ENCODE results near the gene RGS7BP.

RGS7BP gene

GRCh38 chr5:64513492-64513891 lies 7.7 kb downstream of the RGS7BP start:
- H3K4me3 ChIP-seq (ENCODE audit: low read length), result no peak overlapping the region
- no peaks in the 10 kb centered on the region for H3K79me2 ChIP-seq (ENCODE audit: low read length)
- no peak overlapping the region for H3K27ac ChIP-seq (ENCODE audit: low read length)
- no peak overlapping the region for H2AFZ ChIP-seq (ENCODE audit: low read depth, low read length)
- no peak overlapping the region for H3K9ac ChIP-seq (ENCODE audit: low read length)
- no peak overlapping the region for H3K4me2 ChIP-seq (ENCODE audit: low read length)
- H3K36me3 ChIP-seq (replicated peaks; ENCODE audit: low read depth, low read length), result no peaks in the 10 kb centered on the region
- no peaks in the 10 kb centered on the region for H3K9me3 ChIP-seq (ENCODE audit: insufficient read depth, low read length)
- no peaks in the 10 kb centered on the region for H3K27me3 ChIP-seq (ENCODE audit: low read depth, low read length)
- H3K4me1 ChIP-seq (ENCODE audit: low read length), result no peaks in the 10 kb centered on the region
- TF ChIP-seq EZH2phosphoT487 (IDR thresholded peaks at IDR 0.05; ENCODE audit: low read depth) (no peak), CTCF (IDR thresholded peaks at IDR 0.05; ENCODE audit: low read depth, low read length) (no peak)
- no peaks in the 10 kb centered on the region for H4K20me1 ChIP-seq (ENCODE audit: insufficient read depth, low read length)

GRCh38 chr5:64514612-64515011 lies 8.8 kb downstream of the RGS7BP start:
- Histone ChIP-seq H3K9me3 (ENCODE audit: insufficient read depth, low read length) (no peaks in the 10 kb centered on the region), H3K4me3 (ENCODE audit: low read length) (no peak overlapping the region), H3K4me1 (ENCODE audit: low read length) (no peaks in the 10 kb centered on the region), H3K27me3 (ENCODE audit: low read depth, low read length) (no peaks in the 10 kb centered on the region), H3K4me2 (ENCODE audit: low read length) (no peak overlapping the region), H4K20me1 (ENCODE audit: insufficient read depth, low read length) (no peaks in the 10 kb centered on the region), H3K79me2 (ENCODE audit: low read length) (no peaks in the 10 kb centered on the region), H3K27ac (ENCODE audit: low read length) (no peak overlapping the region), H2AFZ (ENCODE audit: low read depth, low read length) (no peak overlapping the region), H3K36me3 (replicated peaks; ENCODE audit: low read depth, low read length) (no peaks in the 10 kb centered on the region), H3K9ac (ENCODE audit: low read length) (no peak overlapping the region)
- TF ChIP-seq EZH2phosphoT487 (IDR thresholded peaks at IDR 0.05; ENCODE audit: low read depth) (no peak), CTCF (IDR thresholded peaks at IDR 0.05; ENCODE audit: low read depth, low read length) (no peak)

GRCh38 chr5:64516216-64516615 lies 10.4 kb downstream of the RGS7BP start:
- H3K27me3 ChIP-seq (ENCODE audit: low read depth, low read length), result no peaks in the 10 kb centered on the region
- no peak overlapping the region for H3K4me2 ChIP-seq (ENCODE audit: low read length)
- H3K27ac ChIP-seq (ENCODE audit: low read length), result no peak overlapping the region
- H3K4me3 ChIP-seq (ENCODE audit: low read length), result no peak overlapping the region
- H3K36me3 ChIP-seq (replicated peaks; ENCODE audit: low read depth, low read length), result no peaks in the 10 kb centered on the region
- H2AFZ ChIP-seq (ENCODE audit: low read depth, low read length), result no peak overlapping the region
- H3K9ac ChIP-seq (ENCODE audit: low read length), result no peak overlapping the region
- no peaks in the 10 kb centered on the region for H3K79me2 ChIP-seq (ENCODE audit: low read length)
- H3K9me3 ChIP-seq (ENCODE audit: insufficient read depth, low read length), result no peaks in the 10 kb centered on the region
- no peaks in the 10 kb centered on the region for H4K20me1 ChIP-seq (ENCODE audit: insufficient read depth, low read length)
- TF ChIP-seq EZH2phosphoT487 (IDR thresholded peaks at IDR 0.05; ENCODE audit: low read depth), result no peak
- no peaks in the 10 kb centered on the region for H3K4me1 ChIP-seq (ENCODE audit: low read length)

GRCh38 chr5:64518793-64519192 lies 13.0 kb downstream of the RGS7BP start:
- no peaks in the 10 kb centered on the region for H3K9me3 ChIP-seq (ENCODE audit: insufficient read depth, low read length)
- no peak overlapping the region for H2AFZ ChIP-seq (ENCODE audit: low read depth, low read length)
- H3K4me2 ChIP-seq (ENCODE audit: low read length), result no peak overlapping the region
- TF ChIP-seq CTCF (IDR thresholded peaks at IDR 0.05; ENCODE audit: low read depth, low read length) (no peak), EZH2phosphoT487 (IDR thresholded peaks at IDR 0.05; ENCODE audit: low read depth) (no peak)
- H4K20me1 ChIP-seq (ENCODE audit: insufficient read depth, low read length), result no peaks in the 10 kb centered on the region
- no peaks in the 10 kb centered on the region for H3K27me3 ChIP-seq (ENCODE audit: low read depth, low read length)
- no peak overlapping the region for H3K4me3 ChIP-seq (ENCODE audit: low read length)
- no peak overlapping the region for H3K9ac ChIP-seq (ENCODE audit: low read length)
- H3K27ac ChIP-seq (ENCODE audit: low read length), result no peak overlapping the region
- H3K4me1 ChIP-seq (ENCODE audit: low read length), result no peaks in the 10 kb centered on the region
- no peaks in the 10 kb centered on the region for H3K36me3 ChIP-seq (replicated peaks; ENCODE audit: low read depth, low read length)
- no peaks in the 10 kb centered on the region for H3K79me2 ChIP-seq (ENCODE audit: low read length)

- Histone ChIP-seq H3K4me2 (ENCODE audit: low read length) (no peak overlapping the region), H2AFZ (ENCODE audit: low read depth, low read length) (no peak overlapping the region), H4K20me1 (ENCODE audit: insufficient read depth, low read length) (no peaks in the 10 kb centered on the region), H3K4me1 (ENCODE audit: low read length) (no peaks in the 10 kb centered on the region), H3K27me3 (ENCODE audit: low read depth, low read length) (no peaks in the 10 kb centered on the region), H3K4me3 (ENCODE audit: low read length) (no peak overlapping the region), H3K9me3 (ENCODE audit: insufficient read depth, low read length) (no peaks in the 10 kb centered on the region), H3K36me3 (replicated peaks; ENCODE audit: low read depth, low read length) (no peaks in the 10 kb centered on the region), H3K79me2 (ENCODE audit: low read length) (no peaks in the 10 kb centered on the region), H3K27ac (ENCODE audit: low read length) (no peak overlapping the region), H3K9ac (ENCODE audit: low read length) (no peak overlapping the region)
- TF ChIP-seq EZH2phosphoT487 (IDR thresholded peaks at IDR 0.05; ENCODE audit: low read depth) (no peak), CTCF (IDR thresholded peaks at IDR 0.05; ENCODE audit: low read depth, low read length) (no peak)
Observed at GRCh38 chr5:64519263-64519662, 13.4 kb downstream of the RGS7BP start.

Data from OCI-LY3 (cell line).